OCI-LY1 (cell line): ENCODE measurements around the gene FNIP1.

ENCODE experiments used
- H2AFZ ChIP-seq: fragments of 200-600 bp; sonication (generic), shearing (Covaris generic); 2 replicates; pipeline ENCODE4 v1.6.0; 2014; ENCODE audit warnings: antibody characterized with exemption, mild to moderate bottlenecking, low read length
- H3F3A ChIP-seq: fragments of 200-600 bp; sonication (generic), shearing (Covaris generic); 2 replicates; pipeline ENCODE4 v1.6.0; 2014; ENCODE audit warnings: mild to moderate bottlenecking, antibody characterized with exemption, low read length, moderate library complexity; ENCODE audit not compliant: insufficient read depth
- H3K27ac ChIP-seq: fragments of 200-600 bp; sonication (generic); 2 replicates; pipeline ENCODE4 v1.5.1; 2014; ENCODE audit warnings: low read length, mixed run types, mild to moderate bottlenecking, low read depth; ENCODE audit not compliant: poor library complexity, severe bottlenecking
- H3K27me3 ChIP-seq: fragments of 200-600 bp; sonication (generic); 2 replicates; pipeline ENCODE4 v1.6.0; 2014; ENCODE audit warnings: antibody characterized with exemption, mild to moderate bottlenecking, low read length, moderate library complexity; ENCODE audit not compliant: insufficient read depth
- H3K36me3 ChIP-seq: fragments of 200-600 bp; sonication (generic); 2 replicates; pipeline ENCODE4 v1.6.1; 2014; ENCODE audit warnings: mild to moderate bottlenecking, antibody characterized with exemption, low read length, moderate library complexity, mixed read lengths; ENCODE audit not compliant: insufficient read depth
- H3K4me1 ChIP-seq: fragments of 200-600 bp; sonication (generic); 2 replicates; pipeline ENCODE4 v1.5.1; 2014; ENCODE audit warnings: mild to moderate bottlenecking, low read length, moderate library complexity; ENCODE audit not compliant: insufficient read depth, severe bottlenecking
- H3K4me2 ChIP-seq: fragments of 200-600 bp; sonication (generic), shearing (Covaris generic); 2 replicates; pipeline ENCODE4 v1.6.1; 2014; ENCODE audit warnings: low read length
- H3K4me3 ChIP-seq: fragments of 200-600 bp; sonication (generic); 2 replicates; pipeline ENCODE4 v1.5.1; 2014; ENCODE audit warnings: low read length, low read depth, mild to moderate bottlenecking, mixed read lengths; ENCODE audit not compliant: poor library complexity, severe bottlenecking
- H3K79me2 ChIP-seq: fragments of 200-600 bp; shearing (Covaris generic); 2 replicates; pipeline ENCODE4 v1.6.1; 2016; ENCODE audit warnings: mixed run types, low read length, mixed read lengths; ENCODE audit not compliant: insufficient read depth
- H3K9ac ChIP-seq: fragments of 200-600 bp; sonication (generic), shearing (Covaris generic); 2 replicates; pipeline ENCODE4 v1.6.1; 2014; ENCODE audit warnings: mild to moderate bottlenecking, low read length, mixed read lengths
- H3K9me2 ChIP-seq: fragments of 200-600 bp; sonication (generic), shearing (Covaris generic); 2 replicates; pipeline ENCODE4 v1.6.1; 2014; ENCODE audit warnings: low read depth, mild to moderate bottlenecking, low read length, mixed read lengths
- H3K9me3 ChIP-seq: fragments of 200-600 bp; shearing (Covaris generic); 2 replicates; pipeline ENCODE4 v1.6.1; 2014; ENCODE audit warnings: low read length, mixed read lengths
- H4K20me1 ChIP-seq: fragments of 200-600 bp; sonication (generic), shearing (Covaris generic); 2 replicates; pipeline ENCODE4 v1.6.0; 2016; ENCODE audit warnings: mild to moderate bottlenecking, low read length; ENCODE audit not compliant: insufficient read depth
- EZH2 ChIP-seq: fragments of 200-600 bp; sonication (generic), shearing (Covaris generic); IDR thresholded peaks from 2 replicates; pipeline ENCODE4 v1.8.0; 2017; ENCODE audit warnings: borderline replicate concordance, mixed run types, mild to moderate bottlenecking, antibody characterized with exemption, low read length, moderate library complexity, mixed read lengths
- TF ChIP-seq, protein P1 (sequence below): fragments of 200-600 bp; sonication (generic), shearing (Covaris generic); IDR thresholded peaks from 2 replicates; pipeline ENCODE4 v1.5.1; 2017; ENCODE audit warnings: mild to moderate bottlenecking, antibody characterized with exemption, low read length, moderate library complexity, mixed read lengths

FNIP1 gene

DNA sequence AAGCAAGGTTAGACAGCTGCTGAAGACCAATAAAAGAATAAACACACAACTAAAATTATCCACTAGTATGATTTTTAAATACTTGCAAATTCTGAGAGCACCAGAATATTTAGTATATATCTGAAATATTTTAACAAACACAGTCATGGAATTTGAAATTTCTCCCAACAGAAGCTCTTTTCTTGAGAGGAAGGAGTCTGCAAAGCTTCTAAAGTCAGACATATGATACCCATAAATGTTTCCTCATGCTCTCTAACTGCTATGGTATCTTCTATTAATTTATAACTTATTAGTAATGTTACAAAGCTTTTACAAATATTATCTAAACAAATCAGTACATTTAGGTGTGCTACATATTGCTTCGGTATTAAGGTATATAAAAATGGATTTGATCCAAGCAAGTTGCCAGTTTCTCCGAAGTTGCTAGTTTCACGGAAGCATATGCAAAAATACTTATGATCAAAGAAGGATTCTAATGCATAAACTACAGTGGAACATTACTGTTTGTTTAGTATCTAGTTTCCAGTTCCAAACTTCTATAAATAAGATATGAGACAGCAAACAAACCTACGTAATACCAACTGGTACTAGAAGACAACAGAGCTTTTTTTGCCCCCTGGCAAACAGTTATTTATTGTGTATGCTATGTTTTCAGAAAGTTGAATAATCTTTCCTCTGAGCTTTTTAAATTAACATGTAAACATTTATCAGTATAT lies 22.0 kb downstream of the FNIP1 start:
- Histone ChIP-seq H3K9me3 (no peaks in the 10 kb centered on the region), H3K79me2 (peaks cover 79% of the 10 kb centered on the region), H3K9ac (no peak overlapping the region), H4K20me1 (no peaks in the 10 kb centered on the region; the same call in 1 of the 2 replicates), H3K27ac (no peak overlapping the region), H3K4me1 (peaks cover 2% of the 10 kb centered on the region), H3K4me2 (no peak overlapping the region), H2AFZ (no peak overlapping the region), H3K27me3 (no peaks in the 10 kb centered on the region), H3K4me3 (no peak overlapping the region), H3F3A (no peaks in the 10 kb centered on the region), H3K9me2 (no peaks in the 10 kb centered on the region), H3K36me3 (no peaks in the 10 kb centered on the region)
- no peak for TF ChIP-seq EZH2
- TF ChIP-seq, protein P1, sequence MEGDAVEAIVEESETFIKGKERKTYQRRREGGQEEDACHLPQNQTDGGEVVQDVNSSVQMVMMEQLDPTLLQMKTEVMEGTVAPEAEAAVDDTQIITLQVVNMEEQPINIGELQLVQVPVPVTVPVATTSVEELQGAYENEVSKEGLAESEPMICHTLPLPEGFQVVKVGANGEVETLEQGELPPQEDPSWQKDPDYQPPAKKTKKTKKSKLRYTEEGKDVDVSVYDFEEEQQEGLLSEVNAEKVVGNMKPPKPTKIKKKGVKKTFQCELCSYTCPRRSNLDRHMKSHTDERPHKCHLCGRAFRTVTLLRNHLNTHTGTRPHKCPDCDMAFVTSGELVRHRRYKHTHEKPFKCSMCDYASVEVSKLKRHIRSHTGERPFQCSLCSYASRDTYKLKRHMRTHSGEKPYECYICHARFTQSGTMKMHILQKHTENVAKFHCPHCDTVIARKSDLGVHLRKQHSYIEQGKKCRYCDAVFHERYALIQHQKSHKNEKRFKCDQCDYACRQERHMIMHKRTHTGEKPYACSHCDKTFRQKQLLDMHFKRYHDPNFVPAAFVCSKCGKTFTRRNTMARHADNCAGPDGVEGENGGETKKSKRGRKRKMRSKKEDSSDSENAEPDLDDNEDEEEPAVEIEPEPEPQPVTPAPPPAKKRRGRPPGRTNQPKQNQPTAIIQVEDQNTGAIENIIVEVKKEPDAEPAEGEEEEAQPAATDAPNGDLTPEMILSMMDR = no peak

DNA sequence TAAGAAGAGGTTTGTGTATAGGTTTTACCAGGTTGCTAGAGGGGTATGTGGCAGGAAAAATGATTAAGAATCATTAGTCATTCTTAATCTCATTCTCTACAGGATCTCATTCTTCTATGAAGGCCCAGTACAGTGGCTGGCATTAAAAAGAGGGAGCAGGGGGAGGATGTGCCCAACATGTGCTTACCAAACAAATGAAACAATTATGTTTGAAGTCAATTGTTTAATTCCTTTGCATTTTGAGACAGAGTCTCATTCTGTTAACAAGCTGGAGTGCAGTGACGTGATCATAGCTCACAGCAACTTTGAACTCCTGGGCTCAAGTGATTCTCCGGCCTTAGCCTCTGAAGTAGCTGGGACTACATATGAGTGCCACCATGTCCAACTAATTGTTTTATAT lies 23.0 kb downstream of the FNIP1 start:
- no peaks in the 10 kb centered on the region for H3K9me2 ChIP-seq
- H3F3A ChIP-seq = no peaks in the 10 kb centered on the region
- no peak overlapping the region for H3K4me3 ChIP-seq
- H3K27me3 ChIP-seq = no peaks in the 10 kb centered on the region
- no peaks in the 10 kb centered on the region for H3K36me3 ChIP-seq
- no peak overlapping the region for H2AFZ ChIP-seq
- H3K27ac ChIP-seq = no peak overlapping the region
- peaks cover 9% of the 10 kb centered on the region for H3K4me1 ChIP-seq
- H3K9me3 ChIP-seq = no peaks in the 10 kb centered on the region
- no peaks in the 10 kb centered on the region; the same call in 1 of the 2 replicates for H4K20me1 ChIP-seq
- no peak overlapping the region for H3K4me2 ChIP-seq
- peaks cover 84% of the 10 kb centered on the region for H3K79me2 ChIP-seq
- H3K9ac ChIP-seq = no peak overlapping the region
- TF ChIP-seq, protein P1 = no peak
- TF ChIP-seq EZH2 = no peak

DNA sequence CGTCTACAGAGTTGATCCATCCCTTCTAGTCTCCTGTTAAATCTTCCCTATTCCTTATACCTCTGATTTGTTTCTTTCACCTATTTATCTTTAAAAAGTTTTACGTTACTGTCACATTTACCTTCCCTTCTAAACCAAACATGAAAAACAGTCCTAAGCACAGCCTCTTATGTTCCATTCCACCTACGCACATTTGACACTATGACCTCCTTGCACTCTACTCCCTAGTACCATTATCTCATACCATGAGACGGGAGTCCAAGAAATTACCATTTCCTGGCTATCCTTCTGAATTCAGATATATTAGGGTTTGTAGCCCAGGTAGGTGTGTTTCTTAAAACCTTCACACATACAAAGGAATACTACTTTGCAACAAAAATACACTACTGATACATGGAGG lies 25.1 kb downstream of the FNIP1 start:
- H3K4me3 ChIP-seq = no peak overlapping the region
- H3K9me2 ChIP-seq = no peaks in the 10 kb centered on the region
- H3F3A ChIP-seq = no peaks in the 10 kb centered on the region
- peaks cover 9% of the 10 kb centered on the region for H3K4me1 ChIP-seq
- no peaks in the 10 kb centered on the region for H3K9me3 ChIP-seq
- H2AFZ ChIP-seq = no peak overlapping the region
- TF ChIP-seq, protein P1 = no peak
- no peak for TF ChIP-seq EZH2
- H4K20me1 ChIP-seq = no peaks in the 10 kb centered on the region
- H3K27me3 ChIP-seq = no peaks in the 10 kb centered on the region
- no peaks in the 10 kb centered on the region for H3K36me3 ChIP-seq
- H3K9ac ChIP-seq = no peak overlapping the region
- H3K79me2 ChIP-seq = peaks cover 87% of the 10 kb centered on the region
- H3K27ac ChIP-seq = no peak overlapping the region
- no peak overlapping the region for H3K4me2 ChIP-seq
